HuH-7.5 (cell line): ENCODE data around the gene ZBTB20.

Experiments used
- DNase-seq: peaks from one replicate; pipeline ENCODE4 v3.0.0; 2011; ENCODE audit warnings: low spot score

Gene ZBTB20

GRCh38 chr3:114478801-114479200 is 668.3 kb downstream of the ZBTB20 start:
- no peak for DNase-seq

- DNase-seq, result no peak
Measured at GRCh38 chr3:114476511-114476910, 670.6 kb downstream of the ZBTB20 start.

DNA sequence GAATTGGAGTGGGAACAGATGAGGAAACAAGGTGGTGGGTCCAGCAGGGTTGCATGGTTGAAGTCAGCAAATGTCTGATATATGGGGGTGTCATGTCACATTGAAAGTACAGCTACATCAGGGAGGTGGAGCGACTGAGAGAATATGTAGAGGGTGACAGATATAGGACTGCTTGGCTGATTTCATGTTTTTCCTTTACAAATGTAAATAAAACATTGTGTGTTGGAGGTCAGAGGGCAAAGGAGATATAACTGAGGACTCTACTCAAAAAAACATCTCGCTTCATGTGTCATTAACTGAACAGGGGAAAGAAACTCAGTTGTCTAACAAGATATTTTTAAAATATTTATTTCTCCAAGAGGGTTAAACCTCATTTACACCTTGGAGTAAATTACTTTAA is 675.6 kb downstream of the ZBTB20 start:
- DNase-seq, result no peak

GRCh38 chr3:114469070-114469469 is 678.0 kb downstream of the ZBTB20 start:
- DNase-seq, result no peak

- DNase-seq, result no peak
Measured at GRCh38 chr3:114466816-114467215, 680.3 kb downstream of the ZBTB20 start.

DNA sequence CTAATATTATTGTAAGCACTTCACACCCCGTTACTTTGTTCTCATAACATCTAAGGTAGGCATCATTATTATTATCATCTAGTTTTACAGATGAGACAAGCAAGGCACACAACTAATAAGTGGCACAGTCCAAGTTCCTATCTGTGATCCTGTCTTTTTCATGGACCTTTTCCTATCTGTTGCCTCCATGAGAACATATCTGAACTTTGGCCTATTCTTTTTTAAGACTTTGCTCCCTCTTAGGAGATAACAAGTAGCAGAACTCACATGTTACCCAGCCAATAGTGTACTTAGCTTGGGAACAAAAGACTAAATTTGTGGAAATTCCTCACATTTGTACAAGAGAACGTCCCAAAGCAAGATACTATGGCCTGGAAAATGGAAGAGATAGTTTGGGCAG is 680.8 kb downstream of the ZBTB20 start:
- DNase-seq, result no peak

GRCh38 chr3:114464548-114464947 is 682.5 kb downstream of the ZBTB20 start:
- DNase-seq, result no peak

DNA sequence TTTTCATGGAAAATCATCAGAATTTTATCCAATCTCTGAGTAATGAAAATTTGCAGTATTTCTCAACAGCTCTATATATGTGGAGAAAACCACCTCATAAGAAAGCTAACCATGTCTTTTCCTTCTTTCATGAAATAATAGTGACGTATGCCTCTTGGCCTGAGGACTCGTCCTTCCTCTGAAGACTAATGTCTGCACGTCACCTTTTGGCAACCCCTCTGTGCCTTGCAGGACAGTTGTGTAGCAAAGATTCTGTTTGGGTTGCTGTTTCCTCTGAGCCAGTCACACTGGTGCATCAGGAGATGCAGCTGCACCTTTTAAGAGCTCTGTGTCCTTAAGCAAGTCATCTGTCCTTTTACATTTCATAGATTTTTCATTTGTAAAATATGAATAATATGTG is 684.3 kb downstream of the ZBTB20 start:
- DNase-seq, result no peak

DNA sequence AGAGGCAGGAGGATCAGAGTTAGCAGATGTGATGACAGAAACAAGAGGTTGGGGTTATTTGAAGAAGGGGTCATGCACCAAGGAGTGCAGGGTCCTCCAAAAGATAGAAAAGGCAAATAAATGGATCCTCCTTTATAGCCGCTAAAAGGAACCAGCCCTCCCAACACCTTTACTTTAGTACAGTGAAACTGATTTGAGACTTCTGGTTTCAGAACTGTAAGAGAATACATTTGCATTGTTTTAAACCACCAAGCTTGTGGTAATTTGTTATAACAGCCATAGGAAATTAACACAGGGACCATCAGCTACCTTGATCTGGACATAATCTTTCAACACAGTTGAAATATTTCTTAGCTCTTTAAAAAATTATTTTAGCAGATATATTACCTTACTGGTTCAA is 686.6 kb downstream of the ZBTB20 start:
- DNase-seq, result no peak

GRCh38 chr3:114456742-114457141 is 690.3 kb downstream of the ZBTB20 start:
- no peak for DNase-seq

GRCh38 chr3:114455432-114455831 is 691.7 kb downstream of the ZBTB20 start:
- no peak for DNase-seq

GRCh38 chr3:114454551-114455251 is 692.4 kb downstream of the ZBTB20 start:
- DNase-seq, result no peak

DNA sequence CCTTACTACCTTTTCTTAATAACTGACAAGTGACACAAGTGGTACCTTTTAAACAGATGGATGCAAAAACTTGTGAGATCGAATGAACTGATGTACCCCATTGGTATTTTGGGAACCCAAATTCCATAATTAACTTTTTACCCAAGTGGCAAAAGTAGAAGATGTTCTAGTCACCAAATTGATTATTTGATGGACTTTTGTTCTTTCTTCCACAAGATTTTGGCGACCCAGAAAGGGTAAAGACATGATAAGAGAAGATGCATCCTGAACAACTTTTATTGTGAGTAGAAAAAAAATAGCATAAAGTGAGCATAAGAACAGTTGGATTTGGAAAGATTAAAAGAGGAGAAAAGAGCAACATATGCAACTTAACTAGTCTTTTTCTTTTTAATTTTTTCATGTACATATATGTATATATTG is 693.7 kb downstream of the ZBTB20 start:
- DNase-seq, result no peak

GRCh38 chr3:114452937-114453336 is 694.2 kb downstream of the ZBTB20 start:
- no peak for DNase-seq

DNA sequence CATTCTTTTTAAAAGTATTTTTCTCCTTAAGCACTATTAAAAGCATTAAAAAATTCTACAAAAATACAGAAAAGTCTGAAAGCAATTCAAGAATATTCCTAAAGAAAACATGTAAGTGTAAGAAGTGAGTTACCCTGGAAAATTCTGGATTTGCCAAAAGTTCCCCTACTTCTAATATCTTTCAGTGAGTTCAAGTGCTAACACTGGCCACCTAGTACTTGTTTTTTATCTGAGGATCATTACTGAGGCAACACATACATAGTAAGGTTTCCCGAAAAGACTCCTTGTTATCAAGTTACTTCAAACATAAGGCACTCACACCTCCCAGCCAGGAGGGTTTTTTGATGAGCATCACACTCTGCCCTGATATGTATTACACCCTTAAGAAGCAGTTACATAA is 694.8 kb downstream of the ZBTB20 start:
- no peak for DNase-seq

DNA sequence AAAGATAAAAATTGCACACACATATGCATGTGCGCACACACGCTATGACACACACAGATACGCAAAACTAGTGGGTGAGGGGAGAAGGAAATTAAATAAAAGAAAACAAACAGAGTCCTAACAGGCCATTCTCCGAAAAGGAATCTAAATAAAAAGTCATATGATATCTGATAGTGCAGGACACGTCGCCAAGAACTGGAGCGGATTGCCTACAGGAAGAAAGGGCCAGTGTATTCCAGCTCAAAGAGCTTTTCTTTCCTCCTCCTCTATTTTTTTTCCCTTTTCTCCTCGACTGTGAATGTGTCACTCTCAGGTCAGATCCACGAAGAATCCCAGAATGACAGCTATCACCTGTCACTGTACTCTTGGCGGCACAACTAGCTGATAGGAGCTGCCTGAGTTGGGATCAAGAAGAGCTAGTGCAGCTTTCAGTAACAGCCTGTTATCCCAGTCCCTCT is 695.5 kb downstream of the ZBTB20 start:
- DNase-seq, result no peak

- no peak for DNase-seq
Measured at GRCh38 chr3:114451051-114451451, 696.0 kb downstream of the ZBTB20 start.

- DNase-seq, result no peak
Measured at GRCh38 chr3:114450008-114450596, 697.0 kb downstream of the ZBTB20 start.

DNA sequence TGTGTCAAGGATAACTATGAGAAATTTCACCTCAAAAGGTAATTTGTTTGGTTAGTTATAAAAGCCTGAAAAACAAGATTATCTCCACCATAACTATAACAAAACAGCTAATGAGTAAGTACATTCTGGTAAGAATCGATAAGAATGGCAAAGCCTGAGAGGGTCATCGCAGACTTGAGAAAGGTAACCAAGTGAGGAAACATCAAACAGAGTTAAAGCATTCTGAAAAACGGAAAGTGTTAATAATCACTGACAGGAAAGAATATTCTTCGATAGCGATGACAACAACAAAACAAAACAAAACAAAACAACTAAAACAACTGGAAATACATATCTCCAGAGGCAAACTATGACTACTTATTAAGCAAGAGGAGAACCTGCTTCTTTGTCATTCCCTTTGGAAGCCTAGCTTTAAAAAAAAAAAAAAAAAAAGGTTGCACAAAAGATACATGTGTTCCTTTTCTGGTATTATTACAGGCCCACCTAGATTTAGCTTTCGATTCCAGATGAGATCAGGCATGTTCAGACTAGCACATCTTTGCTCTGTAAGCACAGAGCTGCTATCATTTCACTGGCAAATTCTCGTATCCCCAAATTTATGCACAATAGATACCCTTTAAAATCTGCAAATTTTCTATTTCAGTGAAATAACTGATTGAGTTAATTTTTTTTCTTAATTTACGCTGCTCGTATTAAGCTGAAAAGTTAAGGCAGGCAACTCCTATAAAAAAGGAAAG is 697.6 kb downstream of the ZBTB20 start:
- no peak for DNase-seq

GRCh38 chr3:114447950-114448479 is 699.1 kb downstream of the ZBTB20 start:
- no peak for DNase-seq

GRCh38 chr3:114447545-114447944 is 699.5 kb downstream of the ZBTB20 start:
- DNase-seq, result no peak

GRCh38 chr3:114446600-114446999 is 700.5 kb downstream of the ZBTB20 start:
- no peak for DNase-seq

DNA sequence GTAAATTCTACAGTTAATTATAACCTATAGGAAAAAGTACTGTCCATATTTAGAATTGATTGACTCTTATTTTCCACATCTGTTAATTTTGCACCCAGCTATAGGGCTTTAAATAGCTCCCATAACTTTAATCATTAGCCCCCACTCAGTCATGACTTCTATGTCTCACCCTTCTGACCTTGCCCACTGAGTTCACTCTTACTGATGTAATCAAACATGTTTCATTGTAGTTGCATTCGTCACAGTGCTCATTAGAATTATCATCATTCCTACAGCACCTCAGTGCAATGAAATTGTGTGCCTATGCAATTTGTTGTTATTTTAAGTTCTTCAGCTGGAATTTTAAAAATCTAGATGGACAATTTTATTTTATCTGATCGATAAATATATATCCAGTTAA is 701.9 kb downstream of the ZBTB20 start:
- DNase-seq, result no peak
